Stimulated activated naive B cell treated with anti-CD40 and anti-IgM and Interleukin-4, amounts not matched to agents 10 μg/mL and 1 μg/mL and 100 μg/mL, for 72 hours (primary cell): Measurements from ENCODE around the gene CYP46A1.
A peak's percentile ranks its signal among the peaks of the same experiment; 100 is the strongest.

Source experiments
- ATAC-seq, 2 donors: fragments of 150-1000 bp; cut with Tn5 transposase; replicated peaks; 2 replicates each; pipeline ENCODE4 v1.10.0; 2021; ENCODE audit warnings: moderate library complexity in 1 of 2
- DNase-seq: peaks from one replicate; pipeline ENCODE4 v3.0.0; 2021
- H3K27ac Mint-ChIP-seq: one replicate; pipeline ENCODE4 v1.8.0; 2022; ENCODE audit warnings: mild to moderate bottlenecking, mixed read lengths
- H3K27me3 Mint-ChIP-seq, 2 donors: one replicate each; pipeline ENCODE4 v1.8.0; 2022; ENCODE audit warnings: mixed read lengths in 2 of 2
- H3K36me3 Mint-ChIP-seq, 2 donors: one replicate each; pipeline ENCODE4 v1.8.0; 2022; ENCODE audit warnings: mixed read lengths in 2 of 2, mild to moderate bottlenecking in 1 of 2
- H3K4me1 Mint-ChIP-seq, 2 donors: one replicate each; pipeline ENCODE4 v1.8.0; 2022; ENCODE audit warnings: mixed read lengths in 2 of 2, mild to moderate bottlenecking in 1 of 2
- H3K4me3 Mint-ChIP-seq, 2 donors: one replicate each; pipeline ENCODE4 v1.8.0; 2022; ENCODE audit warnings: mild to moderate bottlenecking in 2 of 2, mixed read lengths in 2 of 2, moderate library complexity in 1 of 2
- H3K9me3 Mint-ChIP-seq, 2 donors: one replicate each; pipeline ENCODE4 v1.8.0; 2022; ENCODE audit warnings: mixed read lengths in 2 of 2, mild to moderate bottlenecking in 1 of 2

Gene CYP46A1

DNA sequence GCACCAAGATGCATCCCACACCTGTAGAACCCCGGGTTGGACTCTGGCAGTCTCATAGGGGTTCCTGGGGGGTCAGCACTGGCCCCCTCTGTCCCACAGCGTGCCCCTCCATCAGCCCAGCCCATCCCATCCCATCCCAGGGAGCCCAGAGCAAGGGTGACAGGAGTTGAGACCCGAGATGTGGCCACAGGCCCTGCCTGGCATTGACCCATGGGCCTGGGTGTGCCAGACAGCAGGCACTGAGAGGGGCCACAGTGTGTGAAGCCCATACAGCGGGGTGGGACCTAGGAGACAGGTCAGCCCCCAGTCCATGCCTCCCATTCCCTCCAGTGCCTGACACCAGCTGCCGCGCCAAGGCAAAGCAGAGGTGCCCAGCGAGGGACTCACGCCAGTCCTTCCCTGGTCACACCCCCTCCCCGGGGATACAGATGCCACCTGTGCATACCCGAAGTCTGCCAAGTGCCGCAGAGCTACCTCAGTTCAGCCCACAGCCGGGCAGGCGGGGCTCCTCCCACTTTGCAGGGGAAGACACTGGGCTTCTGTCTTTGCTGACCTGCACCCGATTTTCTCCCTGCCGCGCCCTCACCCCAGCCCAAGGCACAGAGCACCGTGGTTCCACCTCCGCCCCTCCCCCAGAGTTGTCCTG lies 50.4 kb downstream of the CYP46A1 start:
- Mint-ChIP-seq H3K9me3 (no peaks in the 10 kb centered on the region), H3K4me1 (peaks cover 0 to 5% of the 10 kb centered on the region in 2 donors), H3K27me3 (peaks cover 62 to 77% of the 10 kb centered on the region in 2 donors), H3K36me3 (no peaks in the 10 kb centered on the region), H3K4me3 (no peak overlapping the region), H3K27ac (no peak overlapping the region)
- ATAC-seq = no peak
- no peak for DNase-seq

DNA sequence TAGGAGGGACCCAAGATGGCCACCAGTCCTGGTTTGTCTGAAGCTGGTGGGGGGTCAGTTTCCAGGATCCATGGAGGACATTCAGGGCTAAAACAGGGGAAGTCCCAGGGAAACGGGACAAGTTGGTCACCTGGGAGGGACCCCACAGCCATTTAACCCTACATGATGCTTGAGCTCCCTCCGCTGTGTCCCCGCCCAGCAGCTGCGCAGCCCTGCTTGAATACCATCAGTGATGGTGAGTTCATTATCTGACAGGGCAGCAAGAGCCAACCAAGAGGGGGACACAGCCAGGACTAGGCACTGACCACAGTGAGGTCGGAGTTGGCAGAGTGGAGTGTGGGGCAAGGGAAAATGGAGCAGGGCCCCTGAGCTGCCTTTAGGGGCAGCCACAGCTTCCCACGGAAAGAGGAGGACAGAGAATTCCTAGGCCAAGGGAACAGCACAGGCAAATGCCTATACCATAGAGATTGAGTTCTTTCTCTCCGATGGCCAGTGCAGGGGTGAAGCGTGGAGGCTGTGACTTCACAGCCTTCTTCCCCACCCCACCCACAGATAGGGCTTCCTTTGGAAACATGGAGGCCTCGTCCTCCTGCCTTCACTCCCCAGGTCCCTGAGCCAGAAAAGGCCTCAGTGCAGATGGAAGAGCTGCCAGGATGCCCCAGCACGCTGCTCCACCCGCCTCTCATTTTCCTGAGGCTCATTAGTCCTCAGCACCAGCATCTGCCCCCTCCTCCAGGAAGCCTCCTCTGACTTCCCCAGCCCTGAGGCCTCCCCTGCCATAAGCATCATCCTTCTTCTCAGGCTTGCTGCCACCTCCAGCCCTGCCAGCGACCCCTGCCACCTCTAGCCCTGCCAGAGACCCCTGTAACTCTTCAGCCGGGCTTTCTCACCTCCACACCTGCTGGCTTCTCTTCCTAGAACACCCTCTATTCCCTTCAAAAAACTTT lies 51.4 kb downstream of the CYP46A1 start:
- Mint-ChIP-seq H3K4me3 (no peak overlapping the region), H3K27me3 (peaks cover 66 to 81% of the 10 kb centered on the region in 2 donors), H3K36me3 (no peaks in the 10 kb centered on the region), H3K4me1 (peaks cover 0 to 5% of the 10 kb centered on the region in 2 donors), H3K9me3 (no peaks in the 10 kb centered on the region), H3K27ac (no peak overlapping the region)
- ATAC-seq (no peak), DNase-seq (no peak)

DNA sequence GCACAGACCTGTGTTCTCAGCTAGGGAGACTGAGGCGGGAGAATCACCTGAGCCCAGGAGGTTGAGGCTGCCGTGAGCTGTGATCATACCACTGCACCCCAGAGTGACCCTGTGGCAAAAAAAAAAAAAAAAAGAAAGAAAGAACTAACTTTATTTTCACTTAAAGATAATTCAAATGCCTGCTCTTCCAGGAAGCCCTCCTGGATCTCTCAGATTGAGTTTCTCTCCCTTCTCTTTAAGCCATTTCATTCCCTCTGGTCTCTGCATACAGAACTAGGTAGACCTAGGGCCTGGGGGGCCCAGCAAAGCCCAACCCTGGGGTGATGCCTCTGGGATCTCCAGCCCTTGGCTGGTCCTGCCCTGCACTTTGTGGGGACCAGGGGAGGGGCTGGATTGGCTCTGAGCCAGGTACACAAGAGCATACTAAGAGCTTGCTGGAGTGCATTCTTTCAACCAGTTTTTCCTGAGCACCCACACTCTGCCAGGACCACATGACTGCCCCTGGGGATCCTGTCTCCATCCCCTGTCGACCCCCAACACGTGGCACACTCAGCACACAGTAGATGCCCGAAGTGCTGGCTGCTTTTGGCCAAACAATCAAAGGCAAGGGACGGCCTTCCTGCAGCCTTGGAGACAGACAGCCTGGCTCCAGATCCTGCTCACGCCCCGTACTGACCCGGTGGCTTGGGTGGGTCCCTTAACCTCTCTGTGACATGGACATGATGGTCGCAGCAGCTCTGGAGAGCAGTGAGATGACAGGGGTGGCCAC lies 52.7 kb downstream of the CYP46A1 start:
- ATAC-seq (no peak), DNase-seq (no peak)
- Mint-ChIP-seq H3K9me3 (no peaks in the 10 kb centered on the region), H3K36me3 (no peaks in the 10 kb centered on the region), H3K4me1 (peaks cover 0 to 3% of the 10 kb centered on the region in 2 donors), H3K27me3 (peaks cover 71 to 79% of the 10 kb centered on the region in 2 donors), H3K4me3 (no peak overlapping the region), H3K27ac (no peak overlapping the region)

- Mint-ChIP-seq H3K27ac (no peak overlapping the region), H3K4me1 (peaks cover 0 to 3% of the 10 kb centered on the region in 2 donors), H3K9me3 (no peaks in the 10 kb centered on the region), H3K4me3 (no peak overlapping the region), H3K27me3 (peaks cover 72 to 78% of the 10 kb centered on the region in 2 donors), H3K36me3 (no peaks in the 10 kb centered on the region)
- ATAC-seq (peak; percentile 59 to 67), DNase-seq (no peak)
These were observed 53.4 kb downstream of the CYP46A1 start for GRCh38 chr14:99737451-99737951.

- DNase-seq = no peak
These were observed 54.0 kb downstream of the CYP46A1 start for GRCh38 chr14:99737956-99738667.

DNA sequence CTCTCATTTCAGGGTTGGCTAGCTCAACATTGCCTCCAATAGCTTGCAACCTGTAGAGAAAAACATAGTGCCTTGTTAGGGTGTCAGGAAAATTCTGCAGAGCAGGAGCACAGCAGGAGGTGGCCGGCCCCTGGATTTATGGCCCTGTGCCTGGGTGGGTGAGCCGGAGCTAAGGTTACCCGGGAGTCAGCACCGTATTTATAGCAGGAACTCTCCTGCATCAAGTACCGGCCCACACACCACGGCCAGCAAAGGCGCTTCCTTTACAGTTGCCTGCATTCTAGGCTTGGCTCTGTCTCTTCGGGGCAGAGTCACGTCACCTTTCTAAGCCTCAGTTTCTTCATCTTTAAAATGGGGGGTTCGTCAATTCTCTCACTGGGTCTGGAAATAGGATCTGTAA lies 56.3 kb downstream of the CYP46A1 start:
- H3K4me3 Mint-ChIP-seq = no peak overlapping the region
- ATAC-seq (no peak), DNase-seq (no peak)
- no peak overlapping the region for H3K27ac Mint-ChIP-seq
- H3K4me1 Mint-ChIP-seq = peaks cover 0 to 3% of the 10 kb centered on the region in 2 donors
- no peaks in the 10 kb centered on the region for H3K9me3 Mint-ChIP-seq
- no peaks in the 10 kb centered on the region for H3K36me3 Mint-ChIP-seq
- peaks cover 65 to 67% of the 10 kb centered on the region in 2 donors for H3K27me3 Mint-ChIP-seq

More at GRCh38 chr14:99737956-99738667, 54.0 kb downstream of the CYP46A1 start:
- ATAC-seq = no peak
- no peak overlapping the region for H3K4me3 Mint-ChIP-seq
- peaks cover 69 to 78% of the 10 kb centered on the region in 2 donors for H3K27me3 Mint-ChIP-seq
- no peak overlapping the region for H3K27ac Mint-ChIP-seq
- H3K4me1 Mint-ChIP-seq = peaks cover 0 to 3% of the 10 kb centered on the region in 2 donors
- H3K36me3 Mint-ChIP-seq = no peaks in the 10 kb centered on the region
- no peaks in the 10 kb centered on the region for H3K9me3 Mint-ChIP-seq

DNA sequence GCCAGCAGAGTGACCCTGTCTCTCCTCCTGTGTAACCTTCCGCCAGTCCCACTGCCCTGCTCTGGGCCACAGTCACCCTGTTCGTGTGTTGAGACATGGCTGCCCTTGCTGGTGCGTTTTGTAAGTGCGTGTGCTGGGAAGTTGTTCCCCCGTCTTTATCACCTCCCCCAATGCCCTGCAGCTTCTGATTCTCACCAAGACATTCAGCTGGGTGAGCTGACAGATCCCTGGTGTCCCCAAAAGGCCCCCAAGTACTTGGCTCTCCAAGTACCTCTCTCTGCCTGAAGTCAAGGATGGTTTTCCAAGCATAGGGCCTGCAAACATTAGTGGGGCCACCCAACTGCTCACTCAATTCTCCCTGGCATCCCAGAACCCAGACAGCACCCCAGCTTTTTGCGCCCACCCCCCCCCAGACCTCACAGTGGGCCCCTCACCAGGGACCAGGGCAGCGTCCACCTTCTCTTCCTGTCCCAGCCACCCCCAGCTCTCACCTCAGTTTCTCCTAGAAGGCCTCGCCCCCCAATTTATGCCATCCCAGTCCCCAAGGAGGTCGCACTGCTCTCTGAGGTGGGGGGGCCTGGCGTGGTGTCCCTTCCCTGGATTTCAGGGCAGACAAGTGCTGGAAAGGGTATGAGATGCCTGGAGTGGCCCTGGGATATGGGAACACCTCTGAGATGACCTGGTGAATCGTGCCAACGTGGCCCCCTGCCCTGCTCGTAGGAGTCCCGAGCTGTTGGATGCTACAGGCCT lies 57.3 kb downstream of the CYP46A1 start:
- no peak for DNase-seq
- no peak overlapping the region for H3K27ac Mint-ChIP-seq
- ATAC-seq = no peak
- no peaks in the 10 kb centered on the region for H3K9me3 Mint-ChIP-seq
- H3K36me3 Mint-ChIP-seq = no peaks in the 10 kb centered on the region
- H3K4me1 Mint-ChIP-seq = peaks cover 3 to 7% of the 10 kb centered on the region in 2 donors
- peaks cover 63 to 66% of the 10 kb centered on the region in 2 donors for H3K27me3 Mint-ChIP-seq
- H3K4me3 Mint-ChIP-seq = no peak overlapping the region

DNA sequence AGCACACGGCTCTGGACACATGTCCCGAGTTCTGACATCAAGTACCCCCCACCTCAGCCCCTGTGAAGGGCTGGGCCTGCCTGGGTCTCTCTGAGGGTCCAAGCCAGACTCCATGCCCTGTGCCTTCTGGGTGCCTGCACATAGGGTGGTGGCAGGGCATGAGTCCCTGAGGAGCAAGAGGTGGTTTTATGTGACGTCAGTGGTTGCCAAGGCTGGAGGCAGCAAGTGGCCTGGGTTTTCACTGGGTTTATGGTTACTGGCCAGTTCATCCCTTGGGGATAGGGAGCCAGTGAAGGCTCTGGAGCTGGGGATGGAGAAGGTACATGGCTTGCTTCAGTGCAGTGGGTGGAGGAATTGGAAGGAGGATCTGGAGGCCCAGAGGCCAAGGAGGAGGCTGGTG lies 58.0 kb downstream of the CYP46A1 start:
- H3K27me3 Mint-ChIP-seq = peaks cover 63 to 66% of the 10 kb centered on the region in 2 donors
- no peak for ATAC-seq
- no peaks in the 10 kb centered on the region for H3K36me3 Mint-ChIP-seq
- no peaks in the 10 kb centered on the region for H3K9me3 Mint-ChIP-seq
- H3K4me3 Mint-ChIP-seq = no peak overlapping the region
- H3K4me1 Mint-ChIP-seq = peaks cover 3 to 14% of the 10 kb centered on the region in 2 donors
- H3K27ac Mint-ChIP-seq = no peak overlapping the region
- no peak for DNase-seq

GRCh38 chr14:99742509-99743487 lies 58.7 kb downstream of the CYP46A1 start:
- Mint-ChIP-seq H3K27me3 (peaks cover 67 to 68% of the 10 kb centered on the region in 2 donors), H3K9me3 (no peaks in the 10 kb centered on the region), H3K36me3 (no peaks in the 10 kb centered on the region), H3K4me3 (no peak overlapping the region), H3K4me1 (peaks cover 1 to 15% of the 10 kb centered on the region in 2 donors), H3K27ac (no peak overlapping the region)
- ATAC-seq (no peak), DNase-seq (no peak)

- no peaks in the 10 kb centered on the region for H3K9me3 Mint-ChIP-seq
- DNase-seq (no peak), ATAC-seq (no peak)
- H3K27me3 Mint-ChIP-seq = peaks cover 67 to 71% of the 10 kb centered on the region in 2 donors
- H3K36me3 Mint-ChIP-seq = no peaks in the 10 kb centered on the region
- no peak overlapping the region for H3K27ac Mint-ChIP-seq
- peaks cover 1 to 15% of the 10 kb centered on the region in 2 donors for H3K4me1 Mint-ChIP-seq
- no peak overlapping the region for H3K4me3 Mint-ChIP-seq
These were observed 60.2 kb downstream of the CYP46A1 start for GRCh38 chr14:99744199-99744872.

- no peaks in the 10 kb centered on the region for H3K9me3 Mint-ChIP-seq
- peaks cover 65 to 69% of the 10 kb centered on the region in 2 donors for H3K27me3 Mint-ChIP-seq
- no peaks in the 10 kb centered on the region for H3K36me3 Mint-ChIP-seq
- no peak for ATAC-seq
- no peak overlapping the region for H3K4me3 Mint-ChIP-seq
- H3K27ac Mint-ChIP-seq = no peak overlapping the region
- H3K4me1 Mint-ChIP-seq = peaks cover 1 to 15% of the 10 kb centered on the region in 2 donors
- no peak for DNase-seq
These were observed 60.8 kb downstream of the CYP46A1 start for GRCh38 chr14:99744873-99745224.
